ENCODE measurements around the gene IL24. TPM values are rescaled to one million over a fixed set of nuclear protein-coding genes. Genes with fewer than 3 reads are reported as not detected.

IL24 gene
- total RNA-seq, 1 experiment from 2014 or later: not detected

DNA sequence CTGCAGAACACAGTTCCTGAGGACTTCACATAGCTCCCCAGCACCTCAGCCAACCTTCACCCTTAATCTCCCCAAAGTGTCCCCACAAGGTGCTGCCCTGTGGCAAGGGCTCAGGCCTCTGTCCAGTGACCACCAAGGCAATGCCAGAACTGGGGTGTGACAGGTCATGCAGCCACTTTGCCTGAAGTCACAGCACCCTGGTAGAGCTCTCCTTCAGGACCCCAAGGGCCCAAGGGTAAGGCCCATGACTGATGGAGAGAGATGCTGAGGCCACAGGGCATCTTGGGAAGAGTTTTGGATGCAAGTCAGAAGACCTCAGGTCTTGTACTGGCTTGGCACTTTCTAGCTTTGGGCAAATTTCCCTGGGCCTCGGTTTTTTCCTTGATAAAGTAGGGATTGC lies 25.3 kb downstream of the IL24 start:
- Histone ChIP-seq H3K4me2 (ENCODE audit: low read length) (no peak overlapping the region), H3K79me2 (ENCODE audit: insufficient read depth, low read length) (no peaks in the 10 kb centered on the region), H3K9me2 (ENCODE audit: insufficient read depth) (no peaks in the 10 kb centered on the region), H3K9ac (ENCODE audit: low read length) (no peak overlapping the region), H2AFZ (ENCODE audit: low read depth, low read length, poor library complexity, severe bottlenecking) (no peak overlapping the region), H3K27ac (ENCODE audit: low read depth, low read length) (no peak overlapping the region), H4K20me1 (ENCODE audit: insufficient read depth) (no peaks in the 10 kb centered on the region), H3K36me3 (ENCODE audit: control insufficient read depth in 1 of 2, insufficient read depth in 2 of 2, low read length in 2 of 2) (no peaks in the 10 kb centered on the region), H3K4me1 (ENCODE audit: control insufficient read depth in 1 of 2, insufficient read depth in 2 of 2, low read length in 2 of 2) (peaks cover 0 to 7% of the 10 kb centered on the region in 2 experiments; a peak in 2 of 4 replicates), H3K4me3 (replicated peaks in 1 of 2; ENCODE audit: low read depth in 1 of 2, low read length in 2 of 2) (no peak overlapping the region), H3K9me3 (ENCODE audit: control insufficient read depth in 1 of 2, insufficient read depth in 1 of 2, low read depth in 1 of 2, low read length in 2 of 2) (no peaks in the 10 kb centered on the region), H3K27me3 (ENCODE audit: insufficient read depth, low read length) (no peaks in the 10 kb centered on the region)
- no peak for DNase-seq (ENCODE audit: low read depth, low spot score)
- intact Hi-C loops (cut with micrococcal nuclease): no loop called here
- CTCF ChIA-PET: interaction anchor here (1.7 to 2.2 kb wide), 2 partner anchors 10 to 14 kb away, joined by 4 to 10 read pairs; no protein-coding TSS in a partner anchor
- POLR2A ChIA-PET: no interaction called here
- no peak for ATAC-seq
- RAD21 ChIA-PET (ENCODE audit: low non-redundant PET in 1 of 2, low total read pairs in 2 of 2, uncharacterized antibody in 2 of 2, unreplicated experiment in 2 of 2): no interaction called here
- no peak for TF ChIP-seq ELF1 (IDR thresholded peaks at IDR 0.05; ENCODE audit: borderline replicate concordance, low read depth)
- TF ChIP-seq, protein P1, sequence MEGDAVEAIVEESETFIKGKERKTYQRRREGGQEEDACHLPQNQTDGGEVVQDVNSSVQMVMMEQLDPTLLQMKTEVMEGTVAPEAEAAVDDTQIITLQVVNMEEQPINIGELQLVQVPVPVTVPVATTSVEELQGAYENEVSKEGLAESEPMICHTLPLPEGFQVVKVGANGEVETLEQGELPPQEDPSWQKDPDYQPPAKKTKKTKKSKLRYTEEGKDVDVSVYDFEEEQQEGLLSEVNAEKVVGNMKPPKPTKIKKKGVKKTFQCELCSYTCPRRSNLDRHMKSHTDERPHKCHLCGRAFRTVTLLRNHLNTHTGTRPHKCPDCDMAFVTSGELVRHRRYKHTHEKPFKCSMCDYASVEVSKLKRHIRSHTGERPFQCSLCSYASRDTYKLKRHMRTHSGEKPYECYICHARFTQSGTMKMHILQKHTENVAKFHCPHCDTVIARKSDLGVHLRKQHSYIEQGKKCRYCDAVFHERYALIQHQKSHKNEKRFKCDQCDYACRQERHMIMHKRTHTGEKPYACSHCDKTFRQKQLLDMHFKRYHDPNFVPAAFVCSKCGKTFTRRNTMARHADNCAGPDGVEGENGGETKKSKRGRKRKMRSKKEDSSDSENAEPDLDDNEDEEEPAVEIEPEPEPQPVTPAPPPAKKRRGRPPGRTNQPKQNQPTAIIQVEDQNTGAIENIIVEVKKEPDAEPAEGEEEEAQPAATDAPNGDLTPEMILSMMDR (IDR thresholded peaks at IDR 0.05 in 2 of 3, conservative IDR thresholded peaks at IDR 0.05 in 1 of 3; ENCODE audit: borderline replicate concordance in 1 of 3, insufficient read depth in 1 of 3, low read depth in 2 of 3, low read length in 2 of 3): no peak
- TF ChIP-seq ZNF274 (IDR thresholded peaks at IDR 0.05; ENCODE audit: low read depth, low read length): no peak
- TF ChIP-seq ZFX (IDR thresholded peaks at IDR 0.05): no peak
- TF ChIP-seq EZH2 (IDR thresholded peaks at IDR 0.05): no peak
- no peak for TF ChIP-seq SRF (IDR thresholded peaks at IDR 0.05; ENCODE audit: low read depth)
- TF ChIP-seq CEBPB (IDR thresholded peaks at IDR 0.05; ENCODE audit: low read depth): no peak
- no peak for TF ChIP-seq TCF7L2 (IDR thresholded peaks at IDR 0.05; ENCODE audit: borderline replicate concordance, extremely low read depth, insufficient read depth, insufficient read length)
- TF ChIP-seq JUND (IDR thresholded peaks at IDR 0.05): no peak
- TF ChIP-seq, protein P2, sequence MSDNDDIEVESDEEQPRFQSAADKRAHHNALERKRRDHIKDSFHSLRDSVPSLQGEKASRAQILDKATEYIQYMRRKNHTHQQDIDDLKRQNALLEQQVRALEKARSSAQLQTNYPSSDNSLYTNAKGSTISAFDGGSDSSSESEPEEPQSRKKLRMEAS (IDR thresholded peaks at IDR 0.05): no peak
- TF ChIP-seq, protein P3, sequence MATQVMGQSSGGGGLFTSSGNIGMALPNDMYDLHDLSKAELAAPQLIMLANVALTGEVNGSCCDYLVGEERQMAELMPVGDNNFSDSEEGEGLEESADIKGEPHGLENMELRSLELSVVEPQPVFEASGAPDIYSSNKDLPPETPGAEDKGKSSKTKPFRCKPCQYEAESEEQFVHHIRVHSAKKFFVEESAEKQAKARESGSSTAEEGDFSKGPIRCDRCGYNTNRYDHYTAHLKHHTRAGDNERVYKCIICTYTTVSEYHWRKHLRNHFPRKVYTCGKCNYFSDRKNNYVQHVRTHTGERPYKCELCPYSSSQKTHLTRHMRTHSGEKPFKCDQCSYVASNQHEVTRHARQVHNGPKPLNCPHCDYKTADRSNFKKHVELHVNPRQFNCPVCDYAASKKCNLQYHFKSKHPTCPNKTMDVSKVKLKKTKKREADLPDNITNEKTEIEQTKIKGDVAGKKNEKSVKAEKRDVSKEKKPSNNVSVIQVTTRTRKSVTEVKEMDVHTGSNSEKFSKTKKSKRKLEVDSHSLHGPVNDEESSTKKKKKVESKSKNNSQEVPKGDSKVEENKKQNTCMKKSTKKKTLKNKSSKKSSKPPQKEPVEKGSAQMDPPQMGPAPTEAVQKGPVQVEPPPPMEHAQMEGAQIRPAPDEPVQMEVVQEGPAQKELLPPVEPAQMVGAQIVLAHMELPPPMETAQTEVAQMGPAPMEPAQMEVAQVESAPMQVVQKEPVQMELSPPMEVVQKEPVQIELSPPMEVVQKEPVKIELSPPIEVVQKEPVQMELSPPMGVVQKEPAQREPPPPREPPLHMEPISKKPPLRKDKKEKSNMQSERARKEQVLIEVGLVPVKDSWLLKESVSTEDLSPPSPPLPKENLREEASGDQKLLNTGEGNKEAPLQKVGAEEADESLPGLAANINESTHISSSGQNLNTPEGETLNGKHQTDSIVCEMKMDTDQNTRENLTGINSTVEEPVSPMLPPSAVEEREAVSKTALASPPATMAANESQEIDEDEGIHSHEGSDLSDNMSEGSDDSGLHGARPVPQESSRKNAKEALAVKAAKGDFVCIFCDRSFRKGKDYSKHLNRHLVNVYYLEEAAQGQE (IDR thresholded peaks at IDR 0.05; ENCODE audit: low read depth): no peak
- no peak for TF ChIP-seq FOSL1 (IDR thresholded peaks at IDR 0.05; ENCODE audit: low read depth)
- TF ChIP-seq EZH2phosphoT487 (IDR thresholded peaks at IDR 0.05; ENCODE audit: borderline replicate concordance): no peak
- BruUV-seq (replicated peaks): no TSS peak
